NCI-H69 (cell line): ENCODE results near the gene MRTFB.

Source experiments
- DNase-seq: peaks from one replicate; lab custom pipeline; 2025; lab: John Stamatoyannopoulos, UW

MRTFB gene

DNA sequence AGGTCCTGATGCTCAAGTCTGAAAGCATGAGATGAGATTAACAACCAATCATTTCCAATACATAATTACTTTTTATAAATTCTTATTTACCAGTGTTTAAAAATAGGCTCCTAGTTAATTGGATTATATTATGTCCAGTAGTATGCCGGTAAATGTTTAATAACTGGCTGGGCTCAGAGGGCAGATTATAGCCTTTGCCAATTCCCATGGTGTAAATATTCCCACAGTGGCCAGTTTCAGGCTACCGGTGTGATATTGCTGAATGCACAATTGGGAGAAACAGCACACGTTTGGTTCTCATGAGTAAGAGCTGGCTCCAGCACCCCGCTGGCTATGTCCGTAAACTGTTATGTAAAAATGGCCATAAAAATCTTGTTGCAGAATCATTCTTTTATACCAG lies 167.6 kb downstream of the MRTFB start:
- DNase-seq: no peak

DNA sequence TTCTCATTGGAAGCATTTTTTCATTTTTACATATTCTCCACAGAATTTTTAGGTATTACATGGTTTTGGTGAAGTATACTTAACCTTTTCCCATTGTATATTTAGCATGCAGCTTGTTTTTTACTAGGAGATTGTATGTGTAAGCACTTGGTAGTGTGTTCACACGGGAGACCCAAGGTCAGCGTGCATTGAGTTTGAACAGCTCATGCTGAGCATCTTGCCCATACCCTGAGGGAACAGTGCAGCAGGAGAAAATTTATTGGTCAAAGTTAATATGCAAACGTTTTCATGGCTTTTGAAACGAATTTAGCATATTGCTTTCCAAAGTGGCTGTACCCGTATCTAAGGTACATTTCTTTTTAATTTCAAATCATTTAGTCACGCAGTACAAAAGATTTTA lies 168.7 kb downstream of the MRTFB start:
- no peak for DNase-seq

GRCh38 chr16:14240219-14240843 lies 169.2 kb downstream of the MRTFB start:
- DNase-seq: no peak

GRCh38 chr16:14240964-14241363 lies 169.8 kb downstream of the MRTFB start:
- no peak for DNase-seq

GRCh38 chr16:14241631-14242030 lies 170.5 kb downstream of the MRTFB start:
- DNase-seq: no peak

DNA sequence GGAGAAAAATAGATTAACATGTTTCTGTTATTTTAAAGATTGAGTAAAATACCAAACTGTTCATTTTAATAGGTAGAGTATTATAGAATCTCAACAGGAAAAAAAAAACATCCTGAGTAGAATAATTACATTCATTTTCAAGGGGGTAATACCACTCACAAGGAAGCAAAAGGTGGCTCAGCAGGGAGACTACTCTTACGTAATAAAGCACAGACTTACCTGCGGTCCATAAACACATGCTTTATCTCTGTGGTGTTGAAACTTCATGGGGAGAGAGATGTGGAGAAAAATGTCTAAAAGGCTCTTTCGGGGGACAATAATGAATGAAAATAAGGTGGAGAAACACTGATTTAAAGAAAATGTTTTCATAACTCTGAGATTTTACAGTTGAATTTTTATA lies 171.7 kb downstream of the MRTFB start:
- DNase-seq: no peak

DNA sequence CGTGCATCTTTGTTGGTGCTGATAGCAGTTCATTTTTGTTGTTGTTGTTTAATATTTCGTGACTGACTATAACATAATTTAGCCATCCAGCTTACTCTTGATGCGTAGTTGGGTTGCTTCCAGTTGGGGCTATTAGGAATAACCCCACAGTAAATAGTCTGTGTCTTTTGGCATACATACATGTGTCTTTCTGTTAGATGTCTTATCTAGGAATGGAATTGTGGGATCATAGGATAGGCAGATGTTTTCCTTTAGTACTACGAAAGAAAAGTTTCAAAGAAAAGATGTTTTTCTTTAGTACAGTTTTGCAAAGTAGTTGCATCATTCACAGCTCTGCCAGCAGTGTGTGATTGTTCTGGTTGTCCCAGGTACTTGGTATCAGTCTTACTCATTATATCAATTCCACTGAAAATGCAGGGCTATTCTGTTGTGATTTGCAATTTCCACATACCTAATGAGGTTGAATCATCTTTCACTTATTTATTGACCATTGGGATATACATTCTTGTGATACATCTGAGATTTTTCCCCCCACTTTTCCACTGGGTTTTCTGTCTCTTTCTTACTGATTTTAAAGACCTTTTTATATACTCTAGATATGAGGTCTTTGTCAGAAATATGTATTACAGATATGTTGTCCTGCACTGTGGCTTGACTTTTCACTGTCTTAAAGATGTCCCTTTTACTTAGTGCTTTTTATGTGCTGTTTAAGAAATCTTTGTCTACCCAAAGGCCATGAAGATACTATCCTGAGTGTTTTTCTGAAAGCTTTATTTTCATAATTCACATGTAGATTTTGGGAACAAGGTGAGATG lies 173.3 kb downstream of the MRTFB start:
- no peak for DNase-seq

DNA sequence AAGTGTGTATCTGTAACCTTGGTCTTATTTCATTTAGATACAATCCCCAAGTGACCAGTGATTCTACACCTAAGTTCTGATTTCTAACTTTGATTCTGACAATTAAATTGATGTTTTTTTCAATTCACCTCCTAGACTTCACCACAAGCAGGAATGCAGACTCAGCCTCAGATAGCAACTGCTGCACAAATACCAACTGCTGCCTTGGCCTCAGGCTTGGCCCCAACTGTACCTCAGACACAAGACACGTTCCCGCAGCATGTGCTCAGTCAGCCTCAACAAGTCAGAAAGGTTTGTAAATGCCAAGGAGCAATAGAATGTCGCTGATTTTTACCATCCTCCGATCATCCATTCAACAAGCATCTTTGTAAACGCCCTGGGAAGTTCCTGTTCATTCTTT lies 177.7 kb downstream of the MRTFB start:
- DNase-seq: no peak

GRCh38 chr16:14249291-14250032 lies 178.3 kb downstream of the MRTFB start:
- peak; percentile 43 for DNase-seq

- no peak for DNase-seq
Measured at GRCh38 chr16:14251419-14251818, 180.3 kb downstream of the MRTFB start.

DNA sequence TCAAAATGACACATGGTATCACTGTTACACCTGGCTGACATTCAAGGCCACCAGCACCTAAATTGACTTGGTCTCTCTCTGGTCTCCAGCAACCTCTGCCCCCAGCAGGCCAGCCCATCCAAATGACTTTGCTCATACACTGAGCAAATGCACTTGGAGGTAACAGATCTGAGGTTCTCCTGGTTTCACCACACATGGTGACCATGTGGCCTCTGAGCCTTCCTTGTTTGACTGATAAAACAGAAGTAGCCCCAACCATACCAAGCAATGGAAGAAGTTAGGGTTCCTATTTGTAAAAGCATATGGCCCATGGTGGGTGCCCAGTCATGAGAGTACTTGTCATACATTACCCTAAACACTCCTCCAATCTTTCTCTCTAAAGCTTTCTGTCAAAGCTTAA lies 181.7 kb downstream of the MRTFB start:
- no peak for DNase-seq

- no peak for DNase-seq
Measured at GRCh38 chr16:14263011-14263410, 191.9 kb downstream of the MRTFB start.

DNA sequence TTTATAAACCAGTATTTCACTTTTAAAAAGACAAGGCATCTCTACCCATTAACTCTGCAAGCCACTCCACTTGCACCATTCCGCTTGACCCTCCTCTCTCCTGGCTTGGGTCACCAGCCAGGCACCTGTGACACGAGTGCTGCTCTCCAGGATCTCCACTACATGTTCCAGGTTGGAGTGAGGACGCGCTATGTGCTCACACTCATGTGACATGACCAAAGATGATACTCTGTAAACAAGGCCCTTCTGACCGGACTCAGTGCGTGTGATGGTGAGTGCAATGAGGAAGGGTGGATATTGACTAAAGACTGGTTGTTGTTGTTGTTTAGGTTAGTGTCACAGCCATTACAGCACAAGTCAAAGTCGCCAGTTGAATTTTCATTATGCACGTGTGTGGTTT lies 192.7 kb downstream of the MRTFB start:
- no peak for DNase-seq

DNA sequence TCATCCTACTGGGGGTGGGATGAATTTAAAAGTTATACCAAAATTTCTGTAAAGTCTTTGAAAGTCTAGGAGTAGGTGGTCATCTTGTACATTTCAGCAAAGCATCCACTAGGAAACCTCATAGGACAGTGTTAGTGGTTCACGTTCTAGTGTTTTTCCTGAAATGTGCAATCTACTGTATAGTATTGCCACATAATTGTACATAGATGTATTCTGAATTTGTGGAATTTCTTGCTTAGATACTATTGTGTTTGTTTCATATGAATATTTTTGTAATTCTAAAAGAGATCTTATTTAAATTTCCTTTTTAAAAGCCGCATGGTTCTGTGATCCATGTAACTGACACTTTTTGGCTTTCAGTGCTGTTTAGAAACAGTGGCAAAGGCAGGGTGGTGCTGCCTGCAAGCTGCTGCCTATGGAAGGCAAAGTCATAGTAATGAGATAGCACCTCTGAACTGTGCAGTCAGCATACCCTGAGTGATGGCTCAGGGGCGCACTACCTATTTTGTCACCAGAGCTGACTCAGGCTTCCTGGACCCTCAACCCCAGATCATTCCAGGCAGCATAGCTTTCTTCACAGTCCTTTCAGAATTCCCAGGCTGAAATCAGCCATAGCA lies 193.3 kb downstream of the MRTFB start:
- DNase-seq: no peak

DNA sequence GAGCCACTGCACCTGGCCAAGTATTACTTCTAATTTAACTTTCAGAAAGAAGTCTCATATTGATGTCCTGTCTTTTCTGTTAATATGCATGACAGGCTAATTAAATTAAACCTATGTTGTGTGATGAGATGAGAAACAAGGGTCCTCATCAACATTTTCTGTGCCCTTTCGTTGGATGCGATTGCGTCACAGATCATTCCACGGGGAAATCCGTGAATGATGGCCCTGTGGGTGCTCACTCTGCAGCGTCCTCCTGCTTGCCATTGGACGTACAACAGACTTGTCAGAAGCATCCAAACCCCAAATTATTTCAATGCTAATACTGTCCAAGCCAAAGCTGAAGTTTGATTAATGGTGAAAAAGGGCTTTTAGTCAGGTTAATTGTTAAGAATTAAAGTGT lies 197.0 kb downstream of the MRTFB start:
- DNase-seq: no peak

DNA sequence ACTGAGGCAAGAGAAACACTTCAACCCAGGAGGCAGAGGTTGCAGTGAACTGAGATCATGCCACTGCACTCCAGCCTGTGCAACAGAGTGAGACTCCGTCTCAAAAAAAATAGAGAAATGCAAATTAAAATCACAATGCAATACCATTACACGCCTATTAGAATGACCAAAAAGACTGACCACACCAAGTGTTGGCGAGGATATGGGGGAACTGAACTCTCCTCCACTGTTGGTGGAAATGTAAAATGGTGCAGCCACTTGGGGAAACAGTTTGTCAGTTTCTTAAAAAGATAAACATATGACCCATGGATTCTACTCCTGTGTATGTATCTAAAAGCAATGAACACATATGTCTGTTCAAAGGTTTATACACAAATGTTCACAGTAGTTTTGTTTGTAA lies 204.8 kb downstream of the MRTFB start:
- DNase-seq: no peak

- no peak for DNase-seq
Measured at GRCh38 chr16:14278749-14279148, 207.6 kb downstream of the MRTFB start.

DNA sequence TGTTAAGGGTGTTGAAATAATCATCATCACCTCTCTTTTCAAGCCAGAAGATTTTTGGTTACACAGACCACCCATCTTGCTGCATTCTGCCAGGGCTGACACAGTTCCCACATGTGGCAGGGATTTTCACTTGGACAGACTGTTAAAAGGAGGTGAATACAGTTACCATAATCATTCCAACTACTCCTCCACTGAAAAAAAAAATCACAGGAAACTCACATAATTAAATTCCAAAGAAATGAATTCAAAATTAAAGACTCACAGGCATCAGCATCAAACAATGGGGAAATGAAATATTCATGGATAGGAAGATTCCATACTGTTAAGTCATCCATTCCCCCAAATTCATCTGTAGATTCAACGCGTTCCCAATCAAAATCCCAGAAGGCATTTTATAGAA lies 209.4 kb downstream of the MRTFB start:
- no peak for DNase-seq

DNA sequence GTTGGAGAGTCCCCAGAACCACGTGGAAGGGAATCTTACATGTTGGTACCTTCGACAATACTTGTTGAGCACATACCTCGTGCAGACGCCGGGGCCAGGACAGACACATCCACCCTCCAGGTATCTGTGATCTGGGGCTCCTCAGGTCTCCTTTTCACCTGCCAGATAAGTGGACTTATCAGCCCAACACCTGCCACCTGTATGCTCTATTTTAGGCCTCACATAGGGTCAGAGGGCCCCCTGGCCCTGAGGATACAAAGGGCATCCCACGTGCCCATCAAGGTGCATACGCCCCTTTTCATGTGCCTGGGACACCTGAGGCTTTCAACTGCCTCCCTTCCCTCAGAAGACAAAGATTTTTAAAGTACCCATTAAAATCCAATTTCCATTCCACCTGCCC lies 212.7 kb downstream of the MRTFB start:
- DNase-seq: no peak

- DNase-seq: peak; percentile 64
Measured at GRCh38 chr16:14284371-14284770, 213.3 kb downstream of the MRTFB start.

DNA sequence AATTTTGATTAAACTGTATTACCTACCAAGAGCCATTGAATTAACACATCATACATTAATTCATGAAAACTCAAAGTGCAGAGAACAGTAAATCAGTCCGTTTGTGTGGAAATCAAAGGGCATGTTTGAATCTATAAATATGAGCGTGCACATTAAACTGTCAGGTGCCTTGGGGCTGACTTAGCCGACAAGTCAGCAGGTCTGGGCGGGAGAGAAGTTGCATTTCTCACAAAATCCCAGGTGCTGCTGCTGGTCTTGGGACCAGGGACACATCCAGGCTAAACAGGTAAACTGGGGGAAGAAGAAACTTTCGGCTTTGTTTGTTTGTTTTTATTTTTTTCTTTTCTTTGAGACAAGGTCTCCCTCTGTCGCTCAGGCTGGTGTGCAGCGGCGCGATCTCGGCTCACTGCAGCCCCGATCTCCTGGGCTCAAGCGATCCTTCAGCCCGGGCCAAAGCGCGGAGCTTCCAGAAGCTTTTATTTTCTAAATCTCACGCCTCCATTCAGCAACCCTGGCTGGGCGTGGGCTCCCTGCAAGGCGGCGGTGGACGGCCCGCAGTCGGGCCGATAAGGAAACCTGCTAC lies 213.9 kb downstream of the MRTFB start:
- DNase-seq: peak; percentile 90
